Measurements from ENCODE around the gene RFXAP. TPM values are rescaled to one million over a fixed set of nuclear protein-coding genes. Genes with fewer than 3 reads are reported as not detected.

The RFXAP gene
- total RNA-seq, 1 donor from 2014 or later = 5.9 TPM

- H3K36me3 ChIP-seq = peaks cover 22 to 41% of the 10 kb centered on the region in 2 donors
- intact Hi-C loops (cut with DNase I) = no loop called here
- no peak overlapping the region for H3K27ac ChIP-seq
- TF ChIP-seq CTCF (IDR thresholded peaks at IDR 0.05) = no peak
- no peaks in the 10 kb centered on the region for H3K4me1 ChIP-seq
- H3K9me3 ChIP-seq = no peaks in the 10 kb centered on the region
- H3K4me3 ChIP-seq = no peak overlapping the region
- DNase-seq (ENCODE audit: low spot score in 2 of 2) = no peak
- no peaks in the 10 kb centered on the region for H3K27me3 ChIP-seq
Measured at GRCh38 chr13:36865265-36865664, 46.2 kb downstream of the RFXAP start.

GRCh38 chr13:36866232-36866631, 47.2 kb downstream of the RFXAP start:
- Histone ChIP-seq H3K4me1 (no peaks in the 10 kb centered on the region), H3K9me3 (no peaks in the 10 kb centered on the region), H3K27me3 (no peaks in the 10 kb centered on the region), H3K27ac (no peak overlapping the region), H3K4me3 (no peak overlapping the region), H3K36me3 (peaks cover 30 to 47% of the 10 kb centered on the region in 2 donors)
- intact Hi-C loops (cut with DNase I) = no loop called here
- TF ChIP-seq CTCF (IDR thresholded peaks at IDR 0.05) = no peak
- no peak for DNase-seq (ENCODE audit: low spot score in 2 of 2)

- Histone ChIP-seq H3K4me1 (no peaks in the 10 kb centered on the region), H3K9me3 (no peaks in the 10 kb centered on the region), H3K27ac (no peak overlapping the region), H3K4me3 (no peak overlapping the region), H3K27me3 (no peaks in the 10 kb centered on the region), H3K36me3 (peaks cover 34 to 50% of the 10 kb centered on the region in 2 donors)
- intact Hi-C loops (cut with DNase I) = no loop called here
- no peak for TF ChIP-seq CTCF (IDR thresholded peaks at IDR 0.05)
- DNase-seq (ENCODE audit: low spot score in 2 of 2) = no peak
Measured at GRCh38 chr13:36870050-36870692, 51.1 kb downstream of the RFXAP start.

- intact Hi-C loops (cut with DNase I) = no loop called here
- DNase-seq (ENCODE audit: low spot score in 2 of 2) = no peak
- no peak for TF ChIP-seq CTCF (IDR thresholded peaks at IDR 0.05)
- peaks cover 26 to 42% of the 10 kb centered on the region in 2 donors for H3K36me3 ChIP-seq
- no peak overlapping the region for H3K27ac ChIP-seq
- no peak overlapping the region for H3K4me3 ChIP-seq
- no peaks in the 10 kb centered on the region for H3K27me3 ChIP-seq
- no peaks in the 10 kb centered on the region for H3K4me1 ChIP-seq
- H3K9me3 ChIP-seq = no peaks in the 10 kb centered on the region
Measured at GRCh38 chr13:36872621-36873020, 53.6 kb downstream of the RFXAP start.

GRCh38 chr13:36875431-36875830, 56.4 kb downstream of the RFXAP start:
- no peaks in the 10 kb centered on the region for H3K27me3 ChIP-seq
- H3K4me1 ChIP-seq = no peaks in the 10 kb centered on the region
- intact Hi-C loops (cut with DNase I) = no loop called here
- TF ChIP-seq CTCF (IDR thresholded peaks at IDR 0.05) = no peak
- no peak overlapping the region for H3K4me3 ChIP-seq
- peaks cover 25 to 58% of the 10 kb centered on the region in 2 donors for H3K36me3 ChIP-seq
- H3K27ac ChIP-seq = no peak overlapping the region
- no peaks in the 10 kb centered on the region for H3K9me3 ChIP-seq
- DNase-seq (ENCODE audit: low spot score in 2 of 2) = no peak

- Histone ChIP-seq H3K27me3 (no peaks in the 10 kb centered on the region), H3K27ac (no peak overlapping the region), H3K36me3 (peaks cover 20 to 54% of the 10 kb centered on the region in 2 donors), H3K4me1 (peaks cover 0 to 3% of the 10 kb centered on the region in 2 donors), H3K9me3 (no peaks in the 10 kb centered on the region), H3K4me3 (no peak overlapping the region)
- DNase-seq (ENCODE audit: low spot score in 2 of 2) = no peak
- intact Hi-C loops (cut with DNase I) = no loop called here
- TF ChIP-seq CTCF (IDR thresholded peaks at IDR 0.05) = no peak
Measured at GRCh38 chr13:36875961-36876360, 56.9 kb downstream of the RFXAP start.
